HepG2 (cell line): ENCODE results near the gene RPGRIP1.
"Not testable (repeated sequence)": the region's sequence is repeated elsewhere in the genome, so short reads cannot be mapped to it uniquely, and the experiment has no call there.

Experiments
- CTCF ChIP-seq: sonication (generic); formaldehyde crosslinking; IDR thresholded peaks from 2 replicates; pipeline ENCODE4 v1.5.0; 2020; ENCODE audit warnings: mild to moderate bottlenecking, missing genetic modification reagents, moderate library complexity
- HHEX ChIP-seq: IDR thresholded peaks from 2 replicates; pipeline ENCODE4 v1.6.1; 2016; ENCODE audit warnings: control low read depth
- NFRKB ChIP-seq: fragments of 450-650 bp; IDR thresholded peaks from 2 replicates; pipeline ENCODE4 v1.6.1; 2017
- ZNF660 ChIP-seq: sonication (generic); formaldehyde crosslinking; IDR thresholded peaks from 2 replicates; pipeline ENCODE4 v1.5.1; 2020; ENCODE audit warnings: mild to moderate bottlenecking, low read depth, missing genetic modification reagents, borderline replicate concordance
- ZSCAN31 ChIP-seq: sonication (generic); formaldehyde crosslinking; IDR thresholded peaks from 2 replicates; pipeline ENCODE4 v1.5.0; 2020; ENCODE audit warnings: low read depth, mild to moderate bottlenecking, missing genetic modification reagents

GRCh38 chr14:21256102-21256447 is 23.8 kb upstream of the RPGRIP1 start:
- not testable (repeated sequence) for TF ChIP-seq ZNF660 (CRISPR knock-in tag); ZSCAN31; HHEX; CTCF; NFRKB
